ENCODE results near the gene NEK4. TPM values are rescaled to one million over a fixed set of nuclear protein-coding genes. Genes with fewer than 3 reads are reported as not detected.

The NEK4 gene
- polyA plus RNA-seq, 1 donor (not counting 4 experiments of a cell fraction or from before 2014, with no cell fraction given): 13.6 TPM

- Histone ChIP-seq H3K9me1 (ENCODE audit: control insufficient read depth, extremely low read depth, insufficient read depth, low read length) (no peaks in the 10 kb centered on the region), H3K4me1 (ENCODE audit: control insufficient read depth, extremely low read depth, insufficient read depth, low read length) (peaks cover 14% of the 10 kb centered on the region), H2AFZ (ENCODE audit: control insufficient read depth, low read length) (no peak overlapping the region), H3K4me3 (ENCODE audit: control insufficient read depth in 2 of 3, extremely low read depth in 1 of 3, insufficient read depth in 2 of 3, low read depth in 1 of 3, low read length in 3 of 3) (peak overlapping the region in 2 of 3 experiments; percentile 69 to 91), H3K36me3 (ENCODE audit: control insufficient read depth in 2 of 2, extremely low read depth in 1 of 2, insufficient read depth in 2 of 2, low read length in 2 of 2) (peaks cover 3 to 6% of the 10 kb centered on the region in 2 experiments), H3K9ac (ENCODE audit: control insufficient read depth, extremely low read depth, insufficient read depth, low read length) (no peak overlapping the region), H4K20me1 (ENCODE audit: control insufficient read depth, extremely low read depth, insufficient read depth, low read length) (no peaks in the 10 kb centered on the region), H3K79me2 (ENCODE audit: control insufficient read depth, insufficient read depth, low read length) (peaks cover 41% of the 10 kb centered on the region), H3K27ac (ENCODE audit: control insufficient read depth, insufficient read depth, low read length) (no peak overlapping the region), H3K27me3 (ENCODE audit: control insufficient read depth, extremely low read depth, insufficient read depth, low read length) (no peaks in the 10 kb centered on the region), H3K4me2 (ENCODE audit: control insufficient read depth, extremely low read depth, insufficient read depth, low read depth, low read length) (peak overlapping the region; percentile 91), H3K9me3 (ENCODE audit: control insufficient read depth, low read depth, low read length) (no peaks in the 10 kb centered on the region)
- no peak for FAIRE-seq
- no peak for DNase-seq (ENCODE audit: low read depth, low spot score)
- dilution Hi-C loops (cut with MboI; ENCODE audit: extremely low pct_ligation_motif_present, low sequenced_read_pairs): no loop called here
- TF ChIP-seq EZH2 (IDR thresholded peaks at IDR 0.05; ENCODE audit: low read length): no peak
- no peak for TF ChIP-seq CTCF (optimal IDR thresholded peaks at IDR 0.05 in 1 of 3, IDR thresholded peaks at IDR 0.05 in 1 of 3, conservative IDR thresholded peaks at IDR 0.05 in 1 of 3; ENCODE audit: extremely low read depth in 1 of 3, insufficient read depth in 2 of 3, low read length in 3 of 3)
These were observed 63.2 kb downstream of the NEK4 start for GRCh38 chr3:52707585-52707984.

GRCh38 chr3:52705688-52706686 is 64.8 kb downstream of the NEK4 start, which contains the start of the genes GLT8D1 and SPCS1:
GLT8D1 (minus strand) TSS chr3:52705791; CDS start chr3:52700460, 5,331 bp downstream.
SPCS1 (plus strand) TSS chr3:52706106; CDS start chr3:52706247, 141 bp downstream.
- Histone ChIP-seq H3K27ac (ENCODE audit: control insufficient read depth, insufficient read depth, low read length) (peak within 1 kb of the TSS; percentile 75), H3K9ac (ENCODE audit: control insufficient read depth, extremely low read depth, insufficient read depth, low read length) (peak within 1 kb of the TSS; percentile 92), H4K20me1 (ENCODE audit: control insufficient read depth, extremely low read depth, insufficient read depth, low read length) (no peaks in the 10 kb centered on the region), H3K9me1 (ENCODE audit: control insufficient read depth, extremely low read depth, insufficient read depth, low read length) (no peaks in the 10 kb centered on the region), H3K4me3 (ENCODE audit: control insufficient read depth in 2 of 3, extremely low read depth in 1 of 3, insufficient read depth in 2 of 3, low read depth in 1 of 3, low read length in 3 of 3) (peak within 1 kb of the TSS; percentile 69 to 95 (median 91)), H3K79me2 (ENCODE audit: control insufficient read depth, insufficient read depth, low read length) (peaks cover 50% of the 10 kb centered on the region), H3K4me2 (ENCODE audit: control insufficient read depth, extremely low read depth, insufficient read depth, low read depth, low read length) (peak within 1 kb of the TSS; percentile 99), H3K4me1 (ENCODE audit: control insufficient read depth, extremely low read depth, insufficient read depth, low read length) (peaks cover 14% of the 10 kb centered on the region), H2AFZ (ENCODE audit: control insufficient read depth, low read length) (peak within 1 kb of the TSS; percentile 99), H3K27me3 (ENCODE audit: control insufficient read depth, extremely low read depth, insufficient read depth, low read length) (no peaks in the 10 kb centered on the region), H3K36me3 (ENCODE audit: control insufficient read depth in 2 of 2, extremely low read depth in 1 of 2, insufficient read depth in 2 of 2, low read length in 2 of 2) (peaks cover 0 to 4% of the 10 kb centered on the region in 2 experiments), H3K9me3 (ENCODE audit: control insufficient read depth, low read depth, low read length) (no peaks in the 10 kb centered on the region)
- TF ChIP-seq EZH2 (IDR thresholded peaks at IDR 0.05; ENCODE audit: low read length) (no peak), CTCF (optimal IDR thresholded peaks at IDR 0.05 in 1 of 3, IDR thresholded peaks at IDR 0.05 in 1 of 3, conservative IDR thresholded peaks at IDR 0.05 in 1 of 3; ENCODE audit: extremely low read depth in 1 of 3, insufficient read depth in 2 of 3, low read length in 3 of 3) (no peak)
- FAIRE-seq: no peak
- no peak for DNase-seq (ENCODE audit: low read depth, low spot score)
- dilution Hi-C loops (cut with MboI; ENCODE audit: extremely low pct_ligation_motif_present, low sequenced_read_pairs): no loop called here
